ENCODE results near the gene POLR3B.

DNA sequence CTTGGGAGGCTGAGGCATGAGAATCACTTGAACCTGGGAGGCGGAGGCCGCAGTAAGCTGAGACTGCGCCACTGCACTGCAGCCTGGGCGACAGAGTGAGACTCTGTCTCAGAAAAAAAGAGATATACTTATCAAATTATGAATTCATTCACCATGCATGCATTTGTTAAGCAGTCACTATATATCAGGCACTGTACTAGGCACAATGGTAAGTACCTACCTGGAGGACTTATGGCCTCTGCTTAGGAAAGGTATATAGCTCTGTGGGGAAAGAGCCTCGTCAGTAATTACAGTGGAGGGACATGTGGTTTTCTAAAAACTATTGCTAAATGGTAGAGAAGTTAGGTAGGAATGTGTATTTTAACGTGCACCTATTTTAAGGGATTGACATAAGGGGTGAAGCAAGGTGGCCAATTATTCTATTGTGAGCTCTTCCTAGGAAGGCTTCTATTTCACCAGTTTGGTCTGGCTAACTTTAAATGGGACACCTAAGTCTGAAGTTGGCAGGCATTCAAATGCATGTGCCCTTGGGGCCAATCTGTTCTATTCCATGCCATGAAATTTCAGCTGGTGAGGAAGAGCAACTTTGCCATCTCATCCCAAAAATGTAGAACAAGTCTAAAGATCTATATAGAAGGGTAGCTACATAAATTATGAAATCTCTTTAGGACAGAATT, 40.0 kb upstream of the POLR3B start:
- no peak for TF ChIP-seq CTCF (IDR thresholded peaks at IDR 0.05; ENCODE audit: insufficient read depth, low read length)
- no peak for TF ChIP-seq POLR2AphosphoS5 (IDR thresholded peaks at IDR 0.05; ENCODE audit: low read depth)
- TF ChIP-seq SPI1 (IDR thresholded peaks at IDR 0.05; ENCODE audit: borderline replicate concordance, low read depth), result no peak
- TF ChIP-seq, protein P1, sequence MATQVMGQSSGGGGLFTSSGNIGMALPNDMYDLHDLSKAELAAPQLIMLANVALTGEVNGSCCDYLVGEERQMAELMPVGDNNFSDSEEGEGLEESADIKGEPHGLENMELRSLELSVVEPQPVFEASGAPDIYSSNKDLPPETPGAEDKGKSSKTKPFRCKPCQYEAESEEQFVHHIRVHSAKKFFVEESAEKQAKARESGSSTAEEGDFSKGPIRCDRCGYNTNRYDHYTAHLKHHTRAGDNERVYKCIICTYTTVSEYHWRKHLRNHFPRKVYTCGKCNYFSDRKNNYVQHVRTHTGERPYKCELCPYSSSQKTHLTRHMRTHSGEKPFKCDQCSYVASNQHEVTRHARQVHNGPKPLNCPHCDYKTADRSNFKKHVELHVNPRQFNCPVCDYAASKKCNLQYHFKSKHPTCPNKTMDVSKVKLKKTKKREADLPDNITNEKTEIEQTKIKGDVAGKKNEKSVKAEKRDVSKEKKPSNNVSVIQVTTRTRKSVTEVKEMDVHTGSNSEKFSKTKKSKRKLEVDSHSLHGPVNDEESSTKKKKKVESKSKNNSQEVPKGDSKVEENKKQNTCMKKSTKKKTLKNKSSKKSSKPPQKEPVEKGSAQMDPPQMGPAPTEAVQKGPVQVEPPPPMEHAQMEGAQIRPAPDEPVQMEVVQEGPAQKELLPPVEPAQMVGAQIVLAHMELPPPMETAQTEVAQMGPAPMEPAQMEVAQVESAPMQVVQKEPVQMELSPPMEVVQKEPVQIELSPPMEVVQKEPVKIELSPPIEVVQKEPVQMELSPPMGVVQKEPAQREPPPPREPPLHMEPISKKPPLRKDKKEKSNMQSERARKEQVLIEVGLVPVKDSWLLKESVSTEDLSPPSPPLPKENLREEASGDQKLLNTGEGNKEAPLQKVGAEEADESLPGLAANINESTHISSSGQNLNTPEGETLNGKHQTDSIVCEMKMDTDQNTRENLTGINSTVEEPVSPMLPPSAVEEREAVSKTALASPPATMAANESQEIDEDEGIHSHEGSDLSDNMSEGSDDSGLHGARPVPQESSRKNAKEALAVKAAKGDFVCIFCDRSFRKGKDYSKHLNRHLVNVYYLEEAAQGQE (IDR thresholded peaks at IDR 0.05; ENCODE audit: insufficient replicate concordance, low read depth), result no peak
- no peak for TF ChIP-seq GABPA (IDR thresholded peaks at IDR 0.05; ENCODE audit: low read depth)
